ENCODE measurements around the gene LRP1. TPM values are rescaled to one million over a fixed set of nuclear protein-coding genes. Genes with fewer than 3 reads are reported as not detected.

The LRP1 gene
- total and polyA plus RNA-seq, 5 experiments from 2014 or later: 0.51 to 6.0 (median 2.7) TPM; not detected in 1

- H3K9me3 Mint-ChIP-seq: no peaks in the 10 kb centered on the region
- H3K4me3 Mint-ChIP-seq: no peak overlapping the region
- H3K4me1 Mint-ChIP-seq: peaks cover 3 to 4% (median 3%) of the 10 kb centered on the region in 4 donors
- ATAC-seq: no peak
- peaks cover 0 to 78% (median 30%) of the 10 kb centered on the region in 3 donors for H3K36me3 Mint-ChIP-seq
- no peaks in the 10 kb centered on the region for H3K27me3 Mint-ChIP-seq
- POLR2A ChIA-PET: interaction anchor here (0.5 to 1.1 kb wide), 3 partner anchors 127 to 191 kb away, joined by 3 read pairs; no protein-coding TSS in a partner anchor
- DNase-seq: no peak
- peak overlapping the region in 2 of 10 donors; percentile 24 to 81 for H3K27ac Mint-ChIP-seq
These were observed 133.2 kb downstream of the LRP1 start for GRCh38 chr12:57261428-57261865.

DNA sequence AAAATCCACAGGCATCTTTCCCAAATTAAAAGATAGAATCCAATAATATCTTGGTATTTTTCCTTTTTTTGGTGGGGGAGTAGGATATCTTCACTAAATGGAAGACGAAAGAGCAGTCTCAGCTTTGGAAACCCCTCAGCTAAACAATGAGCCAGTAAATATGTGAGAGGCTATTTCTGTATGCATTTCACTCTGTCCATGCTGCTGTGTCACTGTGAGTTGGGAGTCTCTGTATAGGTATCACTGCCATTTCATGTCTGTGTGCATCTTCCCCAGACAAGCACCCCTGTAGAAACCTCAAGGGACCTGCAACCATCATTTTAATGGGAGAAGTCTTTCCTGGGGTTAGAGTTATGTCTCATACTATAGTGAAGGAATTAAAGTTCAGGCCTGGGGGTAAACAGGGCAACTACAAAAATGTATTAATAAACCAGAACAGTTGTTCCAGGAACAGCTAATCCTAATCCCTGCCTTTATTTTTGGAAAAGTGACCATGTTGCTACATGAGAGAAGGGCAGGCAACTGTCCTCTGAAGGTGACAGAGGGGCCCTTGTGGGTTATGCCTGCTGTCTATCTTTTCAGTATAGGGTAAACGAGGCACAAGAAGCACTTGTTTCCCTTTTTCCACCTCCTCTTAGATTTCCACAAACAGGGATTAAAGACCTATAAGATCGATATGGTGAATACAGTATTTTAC lies 134.0 kb downstream of the LRP1 start:
- H3K36me3 Mint-ChIP-seq: peaks cover 0 to 78% (median 27%) of the 10 kb centered on the region in 3 donors
- H3K4me1 Mint-ChIP-seq: peaks cover 3 to 4% (median 3%) of the 10 kb centered on the region in 4 donors
- ATAC-seq (no peak), DNase-seq (no peak)
- H3K9me3 Mint-ChIP-seq: no peaks in the 10 kb centered on the region
- POLR2A ChIA-PET: interaction anchor here (0.5 to 1.1 kb wide), 2 partner anchors 126 to 190 kb away, joined by 3 read pairs; no protein-coding TSS in a partner anchor
- no peaks in the 10 kb centered on the region for H3K27me3 Mint-ChIP-seq
- H3K27ac Mint-ChIP-seq: no peak overlapping the region
- H3K4me3 Mint-ChIP-seq: no peak overlapping the region

Small RNA genes within 50 kb of the gene (microRNA-seq; reads per million reads assigned to microRNA genes)
- not detected for gene MIR1228 (ENCODE audit: borderline microRNAs expressed)

Other genes with a start within 250 kb of the LRP1 start
- not detected for gene SDR9C7, start 194.1 kb upstream of the LRP1 start, total RNA-seq
- not detected for gene SDR9C7, start 194.1 kb upstream of the LRP1 start, polyA plus RNA-seq
- 1 to 10 TPM; 1.6 to 1.7 TPM for gene RDH16, start 170.9 kb upstream of the LRP1 start, total RNA-seq
- under 1 TPM in 1 of 3 donors, not detected in 2; 0.08 TPM for gene RDH16, start 170.9 kb upstream of the LRP1 start, polyA plus RNA-seq
- gene ZBTB39, start 121.9 kb upstream of the LRP1 start, total RNA-seq: 10 to 100 TPM; 10.6 to 11.2 TPM
- 1 to 10 TPM; 1.7 to 2.8 (median 1.9) TPM for gene ZBTB39, start 121.9 kb upstream of the LRP1 start, polyA plus RNA-seq
- gene TAC3, start 112.0 kb upstream of the LRP1 start, total RNA-seq: not detected
- gene TAC3, start 112.0 kb upstream of the LRP1 start, polyA plus RNA-seq: not detected
- 1 to 10 TPM in 1 of 2 experiments, under 1 TPM in 1; 0.39 to 1.1 TPM for gene MYO1A, start 78.4 kb upstream of the LRP1 start, total RNA-seq
- gene MYO1A, start 78.4 kb upstream of the LRP1 start, polyA plus RNA-seq: under 1 TPM in 1 of 3 donors, not detected in 2; 0.05 TPM
- gene NEMP1, start 49.7 kb upstream of the LRP1 start, total RNA-seq: 10 to 100 TPM; 27.8 to 29.5 TPM
- 1 to 10 TPM; 2.6 to 5.5 (median 4.1) TPM for gene NEMP1, start 49.7 kb upstream of the LRP1 start, polyA plus RNA-seq
- 10 to 100 TPM; 16.0 to 19.2 TPM for gene NAB2, start 39.4 kb upstream of the LRP1 start, total RNA-seq
- gene NAB2, start 39.4 kb upstream of the LRP1 start, polyA plus RNA-seq: 1 to 10 TPM; 1.2 to 4.0 (median 1.3) TPM
- 100 to 1,000 TPM; 298 to 316 TPM for gene STAT6, start 17.1 kb upstream of the LRP1 start, total RNA-seq
- gene STAT6, start 17.1 kb upstream of the LRP1 start, polyA plus RNA-seq: 10 to 100 TPM; 80.2 to 97.1 (median 80.5) TPM
- not detected for gene LRP1-AS, start 19.1 kb downstream of the LRP1 start, total RNA-seq
- not detected for gene LRP1-AS, start 19.1 kb downstream of the LRP1 start, polyA plus RNA-seq
- under 1 TPM; 0.41 to 0.55 TPM for gene NXPH4, start 88.3 kb downstream of the LRP1 start, total RNA-seq
- not detected for gene NXPH4, start 88.3 kb downstream of the LRP1 start, polyA plus RNA-seq
- gene SHMT2, start 101.2 kb downstream of the LRP1 start, total RNA-seq: 10 to 100 TPM; 45.2 to 45.3 TPM
- 10 to 100 TPM; 27.3 to 31.2 (median 28.8) TPM for gene SHMT2, start 101.2 kb downstream of the LRP1 start, polyA plus RNA-seq
- gene STAC3, start 122.7 kb downstream of the LRP1 start, total RNA-seq: 1 to 10 TPM; 2.5 to 2.6 TPM
- not detected for gene STAC3, start 122.7 kb downstream of the LRP1 start, polyA plus RNA-seq

All from naive thymus-derived CD8-positive, alpha-beta T cell (primary cell).